ENCODE results near the gene HTRA2. TPM values are rescaled to one million over a fixed set of nuclear protein-coding genes. Genes with fewer than 3 reads are reported as not detected.

The HTRA2 gene
- total and polyA plus RNA-seq, 2 experiments from 2014 or later: 34.0 to 35.2 TPM

DNA sequence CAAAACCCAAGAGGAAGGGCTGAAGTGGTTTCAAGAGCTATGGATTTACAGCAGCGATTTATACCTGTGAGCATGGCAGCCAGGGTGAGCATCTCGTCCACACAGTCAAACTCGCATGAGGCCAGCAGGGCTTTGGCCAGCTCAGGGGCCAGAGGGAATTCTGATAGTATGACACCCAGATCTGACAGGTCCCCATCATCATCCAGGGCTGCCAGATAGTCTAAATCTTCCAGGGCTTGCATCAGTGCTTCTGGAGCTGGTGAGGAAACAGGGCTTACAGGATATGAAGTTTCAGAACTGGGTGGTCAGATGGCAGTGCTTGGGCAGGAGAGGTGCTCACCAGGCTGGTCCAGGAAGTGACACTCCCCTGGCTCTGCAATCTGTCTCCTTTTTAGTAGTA, 7.2 kb upstream of the HTRA2 start:
- no peaks in the 10 kb centered on the region for H3K4me1 ChIP-seq (ENCODE audit: insufficient read depth)
- no peak overlapping the region for H3K4me3 ChIP-seq
- H3K9me3 ChIP-seq (ENCODE audit: low read depth): no peaks in the 10 kb centered on the region
- H3F3A ChIP-seq (ENCODE audit: insufficient read depth): no peaks in the 10 kb centered on the region
- WGBS, 2 experiments (ENCODE audit: low coverage in 1 of 2, low lambda C conversion rate in 2 of 2, missing lambda C conversion rate in 2 of 2): 67 to 71% methylated on average over 3 of the region's 3 CpGs
- no peak overlapping the region for H3K27ac ChIP-seq
- in situ Hi-C loops (cut with MboI): no loop called here
- H2AFZ ChIP-seq: no peak overlapping the region
- no peak for DNase-seq
- H3K9ac ChIP-seq: no peak overlapping the region
- H4K20me1 ChIP-seq (ENCODE audit: insufficient read depth): no peaks in the 10 kb centered on the region
- 0 out of 2 replicates have a peak, but pooled peaks cover 11% of the 10 kb centered on the region for H3K36me3 ChIP-seq (ENCODE audit: low read depth)
- H3K9me2 ChIP-seq (ENCODE audit: insufficient read depth): no peaks in the 10 kb centered on the region
- H3K27me3 ChIP-seq (replicated peaks; ENCODE audit: insufficient read depth): peaks cover 26% of the 10 kb centered on the region
- H3K79me2 ChIP-seq (ENCODE audit: insufficient read depth): peaks cover 8% of the 10 kb centered on the region
- TF ChIP-seq EZH2 (IDR thresholded peaks at IDR 0.05; ENCODE audit: insufficient read depth, poor library complexity, severe bottlenecking) (no peak), EZH2phosphoT487 (IDR thresholded peaks at IDR 0.05; ENCODE audit: insufficient read depth, low read depth) (no peak)
- no peak overlapping the region for H3K4me2 ChIP-seq (ENCODE audit: unreplicated experiment)

DNA sequence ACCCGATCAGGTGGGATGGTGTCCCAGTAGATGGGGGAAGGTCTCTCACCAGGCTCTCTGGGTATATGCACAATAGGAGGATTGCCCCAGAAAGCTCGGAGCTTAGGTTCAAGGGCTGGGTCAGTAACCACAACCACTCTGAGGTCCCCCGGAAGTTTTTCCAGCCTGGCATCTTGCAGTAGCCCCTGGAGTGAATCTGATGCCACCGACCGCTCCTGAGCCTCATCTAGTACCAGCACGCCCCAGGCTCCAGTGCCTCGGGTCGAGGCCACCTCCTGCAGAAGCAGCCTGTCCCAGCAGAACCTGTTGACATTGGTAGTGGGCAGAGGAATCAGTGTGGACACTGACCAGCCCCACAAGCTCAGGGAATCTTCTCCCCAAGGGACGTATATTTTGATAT, 5.7 kb upstream of the HTRA2 start:
- no peaks in the 10 kb centered on the region for H3F3A ChIP-seq (ENCODE audit: insufficient read depth)
- no peak for DNase-seq
- H3K4me2 ChIP-seq (ENCODE audit: unreplicated experiment): no peak overlapping the region
- TF ChIP-seq EZH2 (IDR thresholded peaks at IDR 0.05; ENCODE audit: insufficient read depth, poor library complexity, severe bottlenecking) (no peak), EZH2phosphoT487 (IDR thresholded peaks at IDR 0.05; ENCODE audit: insufficient read depth, low read depth) (no peak)
- H3K9ac ChIP-seq: no peak overlapping the region
- 60 to 63% methylated on average over 9 of the region's 9 CpGs for WGBS, 2 experiments (ENCODE audit: low coverage in 1 of 2, low lambda C conversion rate in 2 of 2, missing lambda C conversion rate in 2 of 2)
- H3K36me3 ChIP-seq (ENCODE audit: low read depth): 0 out of 2 replicates have a peak, but pooled peaks cover 11% of the 10 kb centered on the region
- no peak overlapping the region for H3K27ac ChIP-seq
- H3K4me3 ChIP-seq: no peak overlapping the region
- H3K9me2 ChIP-seq (ENCODE audit: insufficient read depth): no peaks in the 10 kb centered on the region
- H3K27me3 ChIP-seq (replicated peaks; ENCODE audit: insufficient read depth): peaks cover 11% of the 10 kb centered on the region
- no peak overlapping the region for H2AFZ ChIP-seq
- no peaks in the 10 kb centered on the region for H4K20me1 ChIP-seq (ENCODE audit: insufficient read depth)
- no peaks in the 10 kb centered on the region for H3K9me3 ChIP-seq (ENCODE audit: low read depth)
- H3K4me1 ChIP-seq (ENCODE audit: insufficient read depth): peaks cover 7% of the 10 kb centered on the region
- in situ Hi-C loops (cut with MboI): no loop called here
- peaks cover 23% of the 10 kb centered on the region for H3K79me2 ChIP-seq (ENCODE audit: insufficient read depth)

DNA sequence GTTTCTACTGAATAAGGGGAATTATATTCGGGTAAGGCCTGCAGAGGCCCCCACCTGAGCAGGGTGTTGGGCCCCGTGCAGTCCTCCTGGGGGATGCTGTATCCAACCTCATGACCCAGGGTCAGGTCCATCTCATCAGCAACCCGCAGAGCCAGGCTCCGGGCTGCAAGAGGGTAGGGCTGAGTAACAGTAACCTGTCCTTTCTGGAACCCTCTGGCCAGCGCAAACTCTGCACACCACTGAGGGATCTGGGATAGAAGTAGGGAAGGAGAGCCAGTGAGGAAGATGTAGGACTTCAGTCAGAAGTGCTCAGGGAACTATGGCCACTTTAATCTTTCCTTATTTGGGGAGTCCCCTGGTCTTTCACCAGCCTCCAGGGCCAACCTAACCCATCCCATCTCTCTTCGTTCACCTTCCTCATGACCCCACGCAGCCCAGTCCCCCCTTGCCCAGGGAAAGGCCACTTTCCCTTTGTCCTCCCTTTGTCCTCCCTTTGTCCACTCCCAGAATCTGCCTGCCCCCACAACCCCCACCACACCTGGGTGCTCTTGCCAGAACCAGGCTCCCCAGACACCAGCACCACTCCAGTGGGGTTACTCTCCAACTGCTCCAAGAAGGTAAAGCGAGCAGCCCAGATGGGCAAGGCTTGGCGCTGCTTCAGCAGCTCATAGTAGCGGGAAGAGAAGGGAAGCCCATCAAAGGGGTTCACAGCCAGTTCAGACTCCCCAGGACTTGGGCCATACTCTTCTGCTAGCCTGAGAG, 4.6 kb upstream of the HTRA2 start:
- WGBS, 2 experiments (ENCODE audit: low coverage in 1 of 2, low lambda C conversion rate in 2 of 2, missing lambda C conversion rate in 2 of 2): 79 to 80% methylated on average over 10 of the region's 10 CpGs
- in situ Hi-C loops (cut with MboI): no loop called here
- no peak overlapping the region for H3K4me3 ChIP-seq
- H3K36me3 ChIP-seq (ENCODE audit: low read depth): 0 out of 2 replicates have a peak, but pooled peaks cover 11% of the 10 kb centered on the region
- no peak overlapping the region for H2AFZ ChIP-seq
- no peak overlapping the region for H3K4me2 ChIP-seq (ENCODE audit: unreplicated experiment)
- no peak overlapping the region for H3K9ac ChIP-seq
- no peak overlapping the region for H3K27ac ChIP-seq
- no peaks in the 10 kb centered on the region for H3K27me3 ChIP-seq (replicated peaks; ENCODE audit: insufficient read depth)
- no peak for TF ChIP-seq EZH2phosphoT487 (IDR thresholded peaks at IDR 0.05; ENCODE audit: insufficient read depth, low read depth)
- no peak for TF ChIP-seq EZH2 (IDR thresholded peaks at IDR 0.05; ENCODE audit: insufficient read depth, poor library complexity, severe bottlenecking)
- no peak for DNase-seq
- H3F3A ChIP-seq (ENCODE audit: insufficient read depth): no peaks in the 10 kb centered on the region
- peaks cover 7% of the 10 kb centered on the region for H3K4me1 ChIP-seq (ENCODE audit: insufficient read depth)
- H4K20me1 ChIP-seq (ENCODE audit: insufficient read depth): no peaks in the 10 kb centered on the region
- no peaks in the 10 kb centered on the region for H3K9me3 ChIP-seq (ENCODE audit: low read depth)
- H3K9me2 ChIP-seq (ENCODE audit: insufficient read depth): no peaks in the 10 kb centered on the region
- H3K79me2 ChIP-seq (ENCODE audit: insufficient read depth): peaks cover 30% of the 10 kb centered on the region

DNA sequence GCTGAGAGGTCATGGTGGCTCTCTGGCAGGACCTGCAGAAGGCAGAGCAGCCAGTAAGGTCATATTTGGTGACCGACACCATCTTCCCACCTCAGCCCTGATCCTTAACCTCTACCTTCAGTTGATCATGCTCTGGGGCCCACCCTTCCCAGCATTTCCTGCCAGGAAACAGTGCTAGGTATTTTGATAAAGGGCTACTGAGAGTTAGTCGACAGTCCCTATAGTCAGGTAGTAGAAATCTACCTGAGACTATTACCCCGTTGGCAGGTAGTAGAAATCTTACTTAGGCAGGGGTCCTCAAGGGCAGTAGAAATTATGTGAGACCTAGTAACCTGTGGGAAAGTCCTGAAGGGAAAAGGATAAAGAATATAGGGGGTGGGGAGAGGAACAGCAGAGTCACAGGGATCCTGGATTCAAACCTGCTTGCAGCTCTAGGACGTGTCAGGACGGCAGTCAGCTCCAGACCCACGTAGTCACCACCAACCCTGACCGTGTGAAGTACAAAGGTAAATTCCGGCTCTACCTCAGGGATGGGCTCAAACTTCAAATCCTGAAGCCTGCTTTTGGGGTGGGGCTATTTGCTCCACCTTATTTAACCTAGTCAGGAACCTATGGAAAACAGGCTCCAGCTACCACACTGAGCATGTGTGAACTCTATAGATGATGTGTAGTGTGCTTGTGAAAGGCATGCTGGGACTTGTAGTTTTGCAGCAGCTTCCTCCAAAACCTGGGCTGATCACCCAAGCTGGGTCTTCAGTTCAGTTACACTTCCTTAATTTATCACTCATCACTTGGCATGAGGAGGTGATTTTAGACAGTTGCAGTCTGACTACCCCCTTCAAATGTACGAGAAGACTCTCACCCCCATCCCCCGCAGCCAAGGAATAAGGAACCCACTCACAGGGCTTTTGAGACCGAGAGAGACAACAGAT, 3.8 kb upstream of the HTRA2 start, which contains the start of gene DQX1:
DQX1 (minus strand) TSS at position 515 of the 932 bp plus-strand sequence; CDS start at position 13, 502 bp downstream.
- H3K9ac ChIP-seq: no peak within 1 kb of the TSS
- H3K27ac ChIP-seq: no peak within 1 kb of the TSS
- no peak within 1 kb of the TSS for H2AFZ ChIP-seq
- peaks cover 10% of the 10 kb centered on the region for H3K4me1 ChIP-seq (ENCODE audit: insufficient read depth)
- peaks cover 39% of the 10 kb centered on the region for H3K79me2 ChIP-seq (ENCODE audit: insufficient read depth)
- H3K36me3 ChIP-seq (ENCODE audit: low read depth): 0 out of 2 replicates have a peak, but pooled peaks cover 11% of the 10 kb centered on the region
- H3F3A ChIP-seq (ENCODE audit: insufficient read depth): no peaks in the 10 kb centered on the region
- peak; percentile 57 for DNase-seq
- no peaks in the 10 kb centered on the region for H3K9me3 ChIP-seq (ENCODE audit: low read depth)
- H3K4me2 ChIP-seq (ENCODE audit: unreplicated experiment): no peak within 1 kb of the TSS
- in situ Hi-C loops (cut with MboI): no loop called here
- no peaks in the 10 kb centered on the region for H3K9me2 ChIP-seq (ENCODE audit: insufficient read depth)
- H3K4me3 ChIP-seq: no peak within 1 kb of the TSS
- WGBS, 2 experiments (ENCODE audit: low coverage in 1 of 2, low lambda C conversion rate in 2 of 2, missing lambda C conversion rate in 2 of 2): 87 to 89% methylated on average over 11 of the region's 11 CpGs
- no peak for TF ChIP-seq EZH2 (IDR thresholded peaks at IDR 0.05; ENCODE audit: insufficient read depth, poor library complexity, severe bottlenecking)
- TF ChIP-seq EZH2phosphoT487 (IDR thresholded peaks at IDR 0.05; ENCODE audit: insufficient read depth, low read depth): no peak
- H4K20me1 ChIP-seq (ENCODE audit: insufficient read depth): no peaks in the 10 kb centered on the region
- no peaks in the 10 kb centered on the region for H3K27me3 ChIP-seq (replicated peaks; ENCODE audit: insufficient read depth)
